Smooth muscle cell (in vitro differentiated cells): Measurements from ENCODE around the gene IQCC. TPM values are rescaled to one million over a fixed set of nuclear protein-coding genes. Genes with fewer than 3 reads are reported as not detected.
A peak's percentile ranks its signal among the peaks of the same experiment; 100 is the strongest.

ENCODE experiments used
- DNase-seq: peaks from one replicate; lab custom pipeline; 2025; ENCODE audit not compliant: unreplicated experiment; lab: John Stamatoyannopoulos, UW
- H2AFZ ChIP-seq: fragments of 200-600 bp; sonication (generic); 2 replicates; pipeline ENCODE4 v1.6.0; 2016; ENCODE audit warnings: antibody characterized with exemption, low read depth, mild to moderate bottlenecking
- H3F3A ChIP-seq: fragments of 200-600 bp; sonication (generic); 2 replicates; pipeline ENCODE4 v1.6.0; 2017; ENCODE audit warnings: antibody characterized with exemption, low read depth
- H3K27ac ChIP-seq: fragments of 200-600 bp; sonication (generic); 2 replicates; pipeline ENCODE4 v1.5.1; 2016; ENCODE audit warnings: low read depth, mild to moderate bottlenecking
- H3K27me3 ChIP-seq: fragments of 200-600 bp; sonication (generic); 2 replicates; pipeline ENCODE4 v1.6.1; 2016; ENCODE audit warnings: low read depth, mild to moderate bottlenecking
- H3K36me3 ChIP-seq: fragments of 200-600 bp; sonication (generic); 2 replicates; pipeline ENCODE4 v1.5.1; 2016; ENCODE audit warnings: low read depth
- H3K4me1 ChIP-seq: fragments of 200-600 bp; sonication (generic); 2 replicates; pipeline ENCODE4 v1.5.1; 2016; ENCODE audit warnings: low read depth
- H3K4me2 ChIP-seq: fragments of 200-600 bp; sonication (generic); 2 replicates; pipeline ENCODE4 v1.6.0; 2016; ENCODE audit warnings: mild to moderate bottlenecking
- H3K4me3 ChIP-seq: fragments of 200-600 bp; sonication (generic); 2 replicates; pipeline ENCODE4 v1.5.1; 2016; ENCODE audit warnings: mild to moderate bottlenecking
- H3K79me2 ChIP-seq: fragments of 200-600 bp; sonication (generic); 2 replicates; pipeline ENCODE4 v1.6.0; 2016; ENCODE audit warnings: low read depth, mild to moderate bottlenecking
- H3K9ac ChIP-seq: fragments of 200-600 bp; sonication (generic); 2 replicates; pipeline ENCODE4 v1.6.0; 2016; ENCODE audit warnings: low read depth
- H3K9me3 ChIP-seq: fragments of 200-600 bp; sonication (generic); replicated peaks from 2 replicates; pipeline ENCODE4 v1.5.1; 2016; ENCODE audit warnings: low read depth
- H4K20me1 ChIP-seq: fragments of 200-600 bp; sonication (generic); 2 replicates; pipeline ENCODE4 v1.6.0; 2016; ENCODE audit warnings: low read depth
- CTCF ChIP-seq: fragments of 200-600 bp; sonication (generic); IDR thresholded peaks from 2 replicates; pipeline ENCODE4 v1.5.1; 2017; ENCODE audit warnings: borderline replicate concordance, mild to moderate bottlenecking, antibody characterized with exemption; ENCODE audit not compliant: insufficient read depth, poor library complexity, severe bottlenecking
- WGBS: methylation state at CpG from one replicate; pipeline ENCODE4 v1.1.7; 2016; ENCODE audit warnings: low lambda C conversion rate; 5-methylcytosine and 5-hydroxymethylcytosine counted together
- polyA plus RNA-seq: library from polyadenylated mRNA; unstranded; fragments of >200 nt; fragmentation: Nextera tagmentation; extraction: Ambion mirVana; gene quantifications from 2 replicates; pipeline ENCODE4 v1.2.1, GENCODE V29; 2016
- total RNA-seq: library from RNA; depleted of rRNA; stranded (reverse); fragments of >200 nt; gene quantifications from 2 replicates; pipeline ENCODE4 v1.2.3, GENCODE V29; 2014

IQCC gene
- total and polyA plus RNA-seq, 2 experiments from 2014 or later, result 2.4 to 3.1 TPM

- 94% methylated on average over 8 of the region's 8 CpGs for WGBS
- Histone ChIP-seq H3F3A (peaks cover 15% of the 10 kb centered on the region), H3K27me3 (no peaks in the 10 kb centered on the region), H3K4me3 (no peak overlapping the region), H3K9me3 (no peaks in the 10 kb centered on the region), H3K9ac (no peak overlapping the region), H3K4me2 (no peak overlapping the region), H3K79me2 (no peaks in the 10 kb centered on the region), H2AFZ (no peak overlapping the region), H4K20me1 (no peaks in the 10 kb centered on the region), H3K27ac (no peak overlapping the region), H3K36me3 (peaks cover 7% of the 10 kb centered on the region), H3K4me1 (no peaks in the 10 kb centered on the region)
- no peak for TF ChIP-seq CTCF
- no peak for DNase-seq
Observed at GRCh38 chr1:32232558-32233304, 27.3 kb downstream of the IQCC start.

GRCh38 chr1:32234792-32235191, 29.3 kb downstream of the IQCC start:
- no peak for DNase-seq
- no peaks in the 10 kb centered on the region for H3K9me3 ChIP-seq
- H3K9ac ChIP-seq, result no peak overlapping the region
- H4K20me1 ChIP-seq, result no peaks in the 10 kb centered on the region
- no peak for TF ChIP-seq CTCF
- peak overlapping the region; percentile 99 for H3K27ac ChIP-seq
- WGBS, result 92% methylated on average over 7 of the region's 7 CpGs
- no peaks in the 10 kb centered on the region for H3K79me2 ChIP-seq
- peaks cover 21% of the 10 kb centered on the region for H3F3A ChIP-seq
- H3K4me2 ChIP-seq, result no peak overlapping the region
- no peak overlapping the region for H3K4me3 ChIP-seq
- no peaks in the 10 kb centered on the region for H3K36me3 ChIP-seq
- H3K4me1 ChIP-seq, result peaks cover 7% of the 10 kb centered on the region
- no peaks in the 10 kb centered on the region for H3K27me3 ChIP-seq
- H2AFZ ChIP-seq, result no peak overlapping the region

- Histone ChIP-seq H3F3A (peaks cover 26% of the 10 kb centered on the region), H3K79me2 (no peaks in the 10 kb centered on the region), H3K9me3 (no peaks in the 10 kb centered on the region), H3K27ac (peak overlapping the region; percentile 46), H3K4me3 (peak overlapping the region; percentile 65), H3K9ac (no peak overlapping the region), H3K27me3 (no peaks in the 10 kb centered on the region), H4K20me1 (no peaks in the 10 kb centered on the region), H3K4me1 (peaks cover 19% of the 10 kb centered on the region), H3K36me3 (no peaks in the 10 kb centered on the region), H2AFZ (no peak overlapping the region), H3K4me2 (no peak overlapping the region)
- DNase-seq, result no peak
- 72% methylated on average over 4 of the region's 4 CpGs for WGBS
- no peak for TF ChIP-seq CTCF
Observed at GRCh38 chr1:32239337-32239736, 33.9 kb downstream of the IQCC start.

GRCh38 chr1:32239790-32240139, 34.3 kb downstream of the IQCC start:
- H2AFZ ChIP-seq, result peak overlapping the region; percentile 91
- H3K9ac ChIP-seq, result no peak overlapping the region
- no peak for TF ChIP-seq CTCF
- peak overlapping the region; percentile 65 for H3K4me3 ChIP-seq
- DNase-seq, result no peak
- whole genome bisulfite sequencing, result 32% methylated on average over 20 of the region's 20 CpGs
- no peaks in the 10 kb centered on the region for H3K36me3 ChIP-seq
- no peaks in the 10 kb centered on the region for H3K79me2 ChIP-seq
- H4K20me1 ChIP-seq, result no peaks in the 10 kb centered on the region
- no peaks in the 10 kb centered on the region for H3K27me3 ChIP-seq
- no peaks in the 10 kb centered on the region for H3K9me3 ChIP-seq
- peak overlapping the region; percentile 89 for H3K4me2 ChIP-seq
- H3K4me1 ChIP-seq, result peaks cover 19% of the 10 kb centered on the region
- peaks cover 25% of the 10 kb centered on the region for H3F3A ChIP-seq
- H3K27ac ChIP-seq, result peak overlapping the region; percentile 46
